ENCODE data around the gene BCAS4.

DNA sequence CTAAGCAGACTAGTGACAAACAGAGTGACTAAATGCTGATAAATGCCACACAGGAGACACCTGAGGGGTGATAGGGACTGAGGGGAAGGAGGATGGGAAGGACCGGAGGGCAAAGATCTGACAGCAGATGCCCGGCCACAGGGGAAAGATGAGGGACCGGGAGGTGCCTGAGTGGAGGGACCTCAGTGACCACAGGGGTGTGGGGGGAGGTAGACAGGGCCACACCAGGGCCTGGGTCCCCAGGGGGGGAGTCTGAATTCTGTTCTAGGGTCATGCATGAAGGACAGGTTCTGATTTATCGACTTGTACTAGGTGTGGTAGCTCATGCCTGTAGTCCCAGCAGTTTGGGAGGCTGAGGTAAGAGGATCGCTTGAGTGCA lies 6.9 kb downstream of the BCAS4 start:
- TF ChIP-seq GATA2 (IDR thresholded peaks at IDR 0.05; ENCODE audit: low read depth, low read length) (no peak), GATA3 (IDR thresholded peaks at IDR 0.05; ENCODE audit: low read depth, low read length) (no peak)
